ENCODE results near the gene FLT3. TPM values are rescaled to one million over a fixed set of nuclear protein-coding genes. Genes with fewer than 3 reads are reported as not detected.
"Not testable (repeated sequence)": the region's sequence is repeated elsewhere in the genome, so short reads cannot be mapped to it uniquely, and the experiment has no call there.

FLT3 gene
- total RNA-seq, 4 donors from 2014 or later: 0.06 to 1.8 (median 0.53) TPM

- intact Hi-C loops (cut with DNase I): no loop called here
- no peaks in the 10 kb centered on the region for H3K4me1 ChIP-seq
- no peaks in the 10 kb centered on the region for H3K9me3 ChIP-seq
- H3K27ac ChIP-seq (replicated peaks in 1 of 4): no peak overlapping the region
- 91% methylated on average over 8 of the region's 8 CpGs for WGBS
- DNase-seq (ENCODE audit: extremely low spot score): no peak
- peaks cover 0 to 4% (median 0%) of the 10 kb centered on the region in 4 donors for H3K27me3 ChIP-seq
- no peak overlapping the region for H3K4me3 ChIP-seq
- no peaks in the 10 kb centered on the region for H3K36me3 ChIP-seq
- TF ChIP-seq POLR2AphosphoS5 (IDR thresholded peaks at IDR 0.05) (no peak), CTCF (IDR thresholded peaks at IDR 0.05) (no peak), POLR2A (IDR thresholded peaks at IDR 0.05; ENCODE audit: low read depth) (no peak), EP300 (IDR thresholded peaks at IDR 0.05) (no peak)
Measured at GRCh38 chr13:28033894-28034655, 66.3 kb downstream of the FLT3 start.

- DNase-seq (ENCODE audit: extremely low spot score); H3K27me3 ChIP-seq; H3K9me3 ChIP-seq; H3K4me3 ChIP-seq; H3K27ac ChIP-seq (replicated peaks in 1 of 4); H3K36me3 ChIP-seq; H3K4me1 ChIP-seq; intact Hi-C loops (cut with DNase I): not testable (repeated sequence)
- 92% methylated on average over 1 of the region's 1 CpG for WGBS
Measured at GRCh38 chr13:28032438-28032837, 67.9 kb downstream of the FLT3 start.

- intact Hi-C loops (cut with DNase I): no loop called here
- WGBS: 79% methylated on average over 5 of the region's 5 CpGs
- Histone ChIP-seq H3K9me3 (no peaks in the 10 kb centered on the region), H3K4me1 (no peaks in the 10 kb centered on the region), H3K27ac (replicated peaks in 1 of 4) (no peak overlapping the region), H3K4me3 (no peak overlapping the region), H3K36me3 (no peaks in the 10 kb centered on the region), H3K27me3 (peaks cover 0 to 4% (median 0%) of the 10 kb centered on the region in 4 donors)
- DNase-seq (ENCODE audit: extremely low spot score): no peak
- TF ChIP-seq POLR2AphosphoS5 (IDR thresholded peaks at IDR 0.05) (no peak), CTCF (IDR thresholded peaks at IDR 0.05) (no peak), POLR2A (IDR thresholded peaks at IDR 0.05; ENCODE audit: low read depth) (no peak), EP300 (IDR thresholded peaks at IDR 0.05) (no peak)
Measured at GRCh38 chr13:28031896-28032288, 68.5 kb downstream of the FLT3 start.

GRCh38 chr13:28031220-28031895 lies 69.0 kb downstream of the FLT3 start:
- Histone ChIP-seq H3K9me3 (no peaks in the 10 kb centered on the region), H3K36me3 (no peaks in the 10 kb centered on the region), H3K4me3 (no peak overlapping the region), H3K4me1 (no peaks in the 10 kb centered on the region), H3K27me3 (peaks cover 0 to 4% (median 0%) of the 10 kb centered on the region in 4 donors), H3K27ac (replicated peaks in 1 of 4) (no peak overlapping the region)
- intact Hi-C loops (cut with DNase I): no loop called here
- DNase-seq (ENCODE audit: extremely low spot score): no peak
- TF ChIP-seq POLR2A (IDR thresholded peaks at IDR 0.05; ENCODE audit: low read depth): no peak
- TF ChIP-seq POLR2AphosphoS5 (IDR thresholded peaks at IDR 0.05): no peak
- TF ChIP-seq EP300 (IDR thresholded peaks at IDR 0.05): no peak
- no peak for TF ChIP-seq CTCF (IDR thresholded peaks at IDR 0.05)
- WGBS: 76% methylated on average over 10 of the region's 10 CpGs

GRCh38 chr13:28027607-28028364 lies 72.6 kb downstream of the FLT3 start:
- Histone ChIP-seq H3K27ac (replicated peaks in 1 of 4) (no peak overlapping the region), H3K36me3 (no peaks in the 10 kb centered on the region), H3K4me1 (no peaks in the 10 kb centered on the region), H3K4me3 (no peak overlapping the region), H3K9me3 (no peaks in the 10 kb centered on the region), H3K27me3 (peaks cover 0 to 8% (median 0%) of the 10 kb centered on the region in 4 donors)
- 75% methylated on average over 8 of the region's 8 CpGs for WGBS
- DNase-seq (ENCODE audit: extremely low spot score): no peak
- TF ChIP-seq POLR2AphosphoS5 (IDR thresholded peaks at IDR 0.05) (no peak), EP300 (IDR thresholded peaks at IDR 0.05) (no peak), POLR2A (IDR thresholded peaks at IDR 0.05; ENCODE audit: low read depth) (no peak), CTCF (IDR thresholded peaks at IDR 0.05) (no peak)
- intact Hi-C loops (cut with DNase I): no loop called here

Measured in esophagus muscularis mucosa (tissue), 4 donors.